ENCODE results near the gene SGCD.

SGCD gene

GRCh38 chr5:156459812-156460385 is 132.9 kb downstream of the SGCD start:
- Histone ChIP-seq H3K27ac (no peak overlapping the region), H3K27me3 (no peaks in the 10 kb centered on the region), H3K4me1 (peaks cover 0 to 32% (median 0%) of the 10 kb centered on the region in 4 donors), H3K4me3 (no peak overlapping the region), H3K9me3 (no peaks in the 10 kb centered on the region), H3K36me3 (no peaks in the 10 kb centered on the region)
- intact Hi-C loops (cut with DNase I; ENCODE audit: low total_unique reads) = no loop called here
- no peak for DNase-seq
- TF ChIP-seq CTCF (IDR thresholded peaks at IDR 0.05) = no peak

- H3K4me1 ChIP-seq = peaks cover 0 to 32% (median 0%) of the 10 kb centered on the region in 4 donors
- intact Hi-C loops (cut with DNase I; ENCODE audit: low total_unique reads) = no loop called here
These were observed 133.5 kb downstream of the SGCD start for GRCh38 chr5:156460471-156460870.

GRCh38 chr5:156466871-156467270 is 139.9 kb downstream of the SGCD start:
- intact Hi-C loops (cut with DNase I; ENCODE audit: low total_unique reads) = no loop called here
- no peak for TF ChIP-seq CTCF (IDR thresholded peaks at IDR 0.05)

More at GRCh38 chr5:156460471-156460870, 133.5 kb downstream of the SGCD start:
- Histone ChIP-seq H3K4me3 (no peak overlapping the region), H3K27ac (no peak overlapping the region), H3K27me3 (no peaks in the 10 kb centered on the region), H3K36me3 (no peaks in the 10 kb centered on the region), H3K9me3 (no peaks in the 10 kb centered on the region)
- DNase-seq = no peak
- TF ChIP-seq CTCF (IDR thresholded peaks at IDR 0.05) = no peak

GRCh38 chr5:156469636-156470035 is 142.7 kb downstream of the SGCD start:
- no peak for DNase-seq
- no peak overlapping the region for H3K27ac ChIP-seq
- H3K36me3 ChIP-seq = no peaks in the 10 kb centered on the region
- no peak for TF ChIP-seq CTCF (IDR thresholded peaks at IDR 0.05)
- H3K4me1 ChIP-seq = peaks cover 0 to 16% (median 9%) of the 10 kb centered on the region in 4 donors
- no peak overlapping the region for H3K4me3 ChIP-seq
- H3K9me3 ChIP-seq = no peaks in the 10 kb centered on the region
- intact Hi-C loops (cut with DNase I; ENCODE audit: low total_unique reads) = no loop called here
- no peaks in the 10 kb centered on the region for H3K27me3 ChIP-seq

More at GRCh38 chr5:156466871-156467270, 139.9 kb downstream of the SGCD start:
- no peak overlapping the region for H3K27ac ChIP-seq
- no peaks in the 10 kb centered on the region for H3K9me3 ChIP-seq
- no peaks in the 10 kb centered on the region for H3K27me3 ChIP-seq
- DNase-seq = no peak
- H3K4me3 ChIP-seq = no peak overlapping the region
- no peaks in the 10 kb centered on the region for H3K36me3 ChIP-seq
- H3K4me1 ChIP-seq = no peaks in the 10 kb centered on the region

GRCh38 chr5:156471893-156472292 is 144.9 kb downstream of the SGCD start:
- Histone ChIP-seq H3K27ac (no peak overlapping the region), H3K27me3 (no peaks in the 10 kb centered on the region), H3K36me3 (no peaks in the 10 kb centered on the region), H3K9me3 (no peaks in the 10 kb centered on the region), H3K4me3 (no peak overlapping the region), H3K4me1 (peaks cover 0 to 38% (median 22%) of the 10 kb centered on the region in 4 donors)
- intact Hi-C loops (cut with DNase I; ENCODE audit: low total_unique reads) = no loop called here
- no peak for DNase-seq
- no peak for TF ChIP-seq CTCF (IDR thresholded peaks at IDR 0.05)

Data from tibial artery (tissue), 4 donors.